OCI-LY7 (cell line): ENCODE results near the gene TK2. TPM values are rescaled to one million over a fixed set of nuclear protein-coding genes. Genes with fewer than 3 reads are reported as not detected.

ENCODE experiments used
- BruUV-seq: library from RNA; stranded (reverse); fragments of 400-500 nt; replicated peaks from 2 replicates; lab custom pipeline; 2021; lab: Mats Ljungman, UMichigan
- CTCF ChIA-PET: fragments of 300-600 bp; sonication (Branson Sonifier 250); formaldehyde crosslinking; loops from one replicate; lab custom pipeline; 2022; ENCODE audit warnings: antibody characterized with exemption; ENCODE audit not compliant: unreplicated experiment; lab: Charles Lee
- POLR2A ChIA-PET: fragments of 300-600 bp; sonication (Branson Sonifier 250); formaldehyde crosslinking; loops from one replicate; lab custom pipeline; 2022; ENCODE audit warnings: antibody characterized with exemption; lab: Charles Lee
- DNase-seq: peaks from one replicate; pipeline ENCODE4 v3.0.0-alpha.2; 2015; ENCODE audit warnings: low spot score
- H2AFZ ChIP-seq: fragments of 200-600 bp; sonication (generic), shearing (Covaris generic); 2 replicates; pipeline ENCODE4 v1.6.1; 2014; ENCODE audit warnings: mild to moderate bottlenecking, antibody characterized with exemption, low read length, moderate library complexity
- H3K27ac ChIP-seq: fragments of 200-600 bp; sonication (generic); 2 replicates; pipeline ENCODE4 v1.5.1; 2014; ENCODE audit warnings: mixed run types, low read depth, mild to moderate bottlenecking, moderate library complexity, low read length, inconsistent platforms; ENCODE audit not compliant: poor library complexity, severe bottlenecking
- H3K36me3 ChIP-seq: fragments of 200-600 bp; sonication (generic); 2 replicates; pipeline ENCODE4 v1.6.1; 2014; ENCODE audit warnings: mild to moderate bottlenecking, antibody characterized with exemption, low read length, moderate library complexity, mixed read lengths; ENCODE audit not compliant: insufficient read depth
- H3K4me1 ChIP-seq: fragments of 200-600 bp; sonication (generic); 2 replicates; pipeline ENCODE4 v1.5.1; 2014; ENCODE audit warnings: mild to moderate bottlenecking, low read length; ENCODE audit not compliant: insufficient read depth, poor library complexity, severe bottlenecking
- H3K4me2 ChIP-seq: fragments of 200-600 bp; sonication (generic); 2 replicates; pipeline ENCODE4 v1.6.1; 2014; ENCODE audit warnings: mild to moderate bottlenecking, low read length
- H3K4me3 ChIP-seq: fragments of 200-600 bp; sonication (generic); 2 replicates; pipeline ENCODE4 v1.5.1; 2014; ENCODE audit warnings: mild to moderate bottlenecking, low read depth, low read length; ENCODE audit not compliant: poor library complexity, severe bottlenecking
- H3K79me2 ChIP-seq: fragments of 200-600 bp; sonication (generic); 2 replicates; pipeline ENCODE4 v1.6.1; 2016; ENCODE audit warnings: low read depth, mild to moderate bottlenecking, low read length, moderate library complexity, mixed read lengths; ENCODE audit not compliant: insufficient read depth
- H3K9me2 ChIP-seq: fragments of 200-600 bp; sonication (generic); 2 replicates; pipeline ENCODE4 v1.6.1; 2016; ENCODE audit warnings: mild to moderate bottlenecking, low read length, mixed read lengths; ENCODE audit not compliant: insufficient read depth
- H3K9me3 ChIP-seq: fragments of 200-600 bp; sonication (generic); 2 replicates; pipeline ENCODE4 v1.6.1; 2014; ENCODE audit warnings: mild to moderate bottlenecking, mixed run types, low read length, mixed read lengths
- H4K20me1 ChIP-seq: fragments of 200-600 bp; sonication (generic); 2 replicates; pipeline ENCODE4 v1.6.1; 2014; ENCODE audit warnings: mild to moderate bottlenecking, antibody characterized with exemption, low read length, moderate library complexity, mixed read lengths; ENCODE audit not compliant: insufficient read depth
- CTCF ChIP-seq: fragments of 200-600 bp; sonication (generic); conservative IDR thresholded peaks from 2 replicates; pipeline ENCODE4 v1.5.1; 2014; ENCODE audit warnings: mild to moderate bottlenecking, antibody characterized with exemption, low read length, moderate library complexity, mixed read lengths
- EZH2phosphoT487 ChIP-seq: fragments of 200-600 bp; sonication (generic); IDR thresholded peaks from 2 replicates; pipeline ENCODE4 v1.6.1; 2018; ENCODE audit warnings: low read depth, borderline replicate concordance, mild to moderate bottlenecking, mixed run types, antibody characterized with exemption, low read length, moderate library complexity, mixed read lengths
- intact Hi-C: fragments of 100-400 bp; cut with micrococcal nuclease; formaldehyde crosslinking; loops from one replicate; pipeline ENCODE4 v1.10.0; 2022; ENCODE audit not compliant: unreplicated experiment
- total RNA-seq, 2 experiments: library from RNA; depleted of rRNA in 1 of 2; stranded (reverse); fragments of >200 nt in 1 of 2; shearing (Covaris generic) in 1 of 2; gene quantifications; 2 replicates each; pipeline ENCODE4 v1.2.3, GENCODE V29; 2014 to 2022

TK2 gene
- total RNA-seq, 2 experiments from 2014 or later: 0.06 to 1.9 TPM

GRCh38 chr16:66513111-66513723 lies 36.7 kb downstream of the TK2 start:
- POLR2A ChIA-PET: no interaction called here
- H3K4me1 ChIP-seq: peaks cover 24% of the 10 kb centered on the region

GRCh38 chr16:66512272-66513110 lies 37.4 kb downstream of the TK2 start:
- TF ChIP-seq EZH2phosphoT487: no peak
- intact Hi-C loops: no loop called here

More at GRCh38 chr16:66513111-66513723, 36.7 kb downstream of the TK2 start:
- Histone ChIP-seq H3K4me2 (no peak overlapping the region), H3K36me3 (no peaks in the 10 kb centered on the region), H3K9me3 (no peaks in the 10 kb centered on the region), H2AFZ (no peak overlapping the region), H3K27ac (no peak overlapping the region), H3K9me2 (no peaks in the 10 kb centered on the region), H4K20me1 (no peaks in the 10 kb centered on the region), H3K79me2 (no peaks in the 10 kb centered on the region), H3K4me3 (no peak overlapping the region)
- BruUV-seq: no TSS peak
- CTCF ChIA-PET: no interaction called here
- DNase-seq: no peak
- intact Hi-C loops: no loop called here
- no peak for TF ChIP-seq EZH2phosphoT487
- TF ChIP-seq CTCF: no peak

GRCh38 chr16:66511602-66512271 lies 38.2 kb downstream of the TK2 start:
- no TSS peak for BruUV-seq
- Histone ChIP-seq H3K9me2 (no peaks in the 10 kb centered on the region), H3K9me3 (no peaks in the 10 kb centered on the region), H2AFZ (no peak overlapping the region), H3K36me3 (no peaks in the 10 kb centered on the region), H4K20me1 (no peaks in the 10 kb centered on the region), H3K79me2 (no peaks in the 10 kb centered on the region), H3K4me3 (no peak overlapping the region), H3K4me1 (peaks cover 10% of the 10 kb centered on the region), H3K4me2 (no peak overlapping the region), H3K27ac (no peak overlapping the region)
- peak; percentile 35 for DNase-seq
- TF ChIP-seq CTCF (peak; percentile 57), EZH2phosphoT487 (no peak)
- intact Hi-C loops: no loop called here
- CTCF ChIA-PET: no interaction called here
- POLR2A ChIA-PET: interaction anchor here (1.1 to 1.3 kb wide), 2 partner anchors 10 to 64 kb away, joined by 3 read pairs; no protein-coding TSS in a partner anchor

More at GRCh38 chr16:66512272-66513110, 37.4 kb downstream of the TK2 start:
- Histone ChIP-seq H3K4me2 (no peak overlapping the region), H3K9me2 (no peaks in the 10 kb centered on the region), H4K20me1 (no peaks in the 10 kb centered on the region), H3K36me3 (no peaks in the 10 kb centered on the region), H3K9me3 (no peaks in the 10 kb centered on the region), H2AFZ (no peak overlapping the region), H3K4me1 (peaks cover 17% of the 10 kb centered on the region), H3K27ac (no peak overlapping the region), H3K4me3 (no peak overlapping the region), H3K79me2 (no peaks in the 10 kb centered on the region)
- CTCF ChIA-PET: no interaction called here
- no peak for DNase-seq
- BruUV-seq: no TSS peak
- POLR2A ChIA-PET: interaction anchor here (1.1 to 1.3 kb wide), 2 partner anchors 10 to 63 kb away, joined by 3 read pairs; no protein-coding TSS in a partner anchor
